ENCODE results near the gene GIMAP7.

- TF ChIP-seq CTCF (IDR thresholded peaks at IDR 0.05), result no peak
- TF ChIP-seq POLR2AphosphoS5 (IDR thresholded peaks at IDR 0.05; ENCODE audit: low read depth, low read length), result no peak
- no peak for TF ChIP-seq REST (IDR thresholded peaks at IDR 0.05; ENCODE audit: insufficient read depth in 1 of 2, low read depth in 2 of 2, low read length in 1 of 2)
- no peak for TF ChIP-seq SIN3A (IDR thresholded peaks at IDR 0.05; ENCODE audit: borderline replicate concordance, insufficient read depth, low read depth, low read length)
These were observed 12.2 kb upstream of the GIMAP7 start for GRCh38 chr7:150502519-150502918.
